Neural cell (in vitro differentiated cells): ENCODE measurements around the gene MID1. TPM values are rescaled to one million over a fixed set of nuclear protein-coding genes. Genes with fewer than 3 reads are reported as not detected.

Experiments used
- H2AFZ ChIP-seq: fragments of 200-600, 300-800 bp; sonication (generic), shearing (Covaris generic); 2 replicates; pipeline ENCODE4 v1.6.0; 2014; ENCODE audit warnings: low read depth, mild to moderate bottlenecking, antibody characterized with exemption, low read length, moderate library complexity
- H3F3A ChIP-seq: fragments of 200-600 bp; shearing (Covaris generic); 2 replicates; pipeline ENCODE4 v1.6.1; 2016; ENCODE audit warnings: mild to moderate bottlenecking, moderate library complexity, mixed read lengths, antibody characterized with exemption, low read length; ENCODE audit not compliant: insufficient read depth, poor library complexity, severe bottlenecking
- H3K27ac ChIP-seq: fragments of 200-600, 300-800 bp; sonication (generic), shearing (Covaris generic); 2 replicates; pipeline ENCODE4 v1.5.1; 2014; ENCODE audit warnings: mild to moderate bottlenecking, low read length, moderate library complexity
- H3K27me3 ChIP-seq: fragments of 300-800, 200-600 bp; sonication (generic), shearing (Covaris generic); 2 replicates; pipeline ENCODE4 v1.6.0; 2014; ENCODE audit warnings: mild to moderate bottlenecking, low read depth, low read length, moderate library complexity; ENCODE audit not compliant: insufficient read depth
- H3K36me3 ChIP-seq: fragments of 300-800, 200-600 bp; sonication (generic), shearing (Covaris generic); 2 replicates; pipeline ENCODE4 v1.5.1; 2014; ENCODE audit warnings: mild to moderate bottlenecking, antibody characterized with exemption, low read length, moderate library complexity; ENCODE audit not compliant: insufficient read depth
- H3K4me2 ChIP-seq: fragments of 300-800, 200-600 bp; sonication (generic), shearing (Covaris generic); 2 replicates; pipeline ENCODE4 v1.6.0; 2014; ENCODE audit warnings: mild to moderate bottlenecking, low read length
- H3K4me3 ChIP-seq: fragments of 300-800, 200-600 bp; sonication (generic), shearing (Covaris generic); 2 replicates; pipeline ENCODE4 v1.5.1; 2014; ENCODE audit warnings: mild to moderate bottlenecking, low read length, moderate library complexity
- H3K79me2 ChIP-seq: fragments of 200-600 bp; shearing (Covaris generic); replicated peaks from 2 replicates; pipeline ENCODE4 v1.6.0; 2014; ENCODE audit warnings: mild to moderate bottlenecking, low read length, moderate library complexity; ENCODE audit not compliant: insufficient read depth
- H3K9ac ChIP-seq: fragments of 300-800, 200-600 bp; sonication (generic), shearing (Covaris generic); 2 replicates; pipeline ENCODE4 v1.6.1; 2016; ENCODE audit warnings: mild to moderate bottlenecking, low read length, mixed read lengths
- H3K9me2 ChIP-seq: fragments of 200-600 bp; shearing (Covaris generic); 2 replicates; pipeline ENCODE4 v1.6.1; 2016; ENCODE audit warnings: mild to moderate bottlenecking, low read length, mixed read lengths; ENCODE audit not compliant: insufficient read depth
- H3K9me3 ChIP-seq: fragments of 200-600, 300-800 bp; sonication (generic), shearing (Covaris generic); 2 replicates; pipeline ENCODE4 v1.6.1; 2016; ENCODE audit warnings: mild to moderate bottlenecking, mixed run types, low read length, moderate library complexity, mixed read lengths
- H4K20me1 ChIP-seq: fragments of 200-600 bp; shearing (Covaris generic); 2 replicates; pipeline ENCODE4 v1.6.1; 2016; ENCODE audit warnings: mild to moderate bottlenecking, mixed run types; ENCODE audit not compliant: insufficient read depth
- CTCF ChIP-seq: fragments of 450-650 bp; IDR thresholded peaks from 2 replicates; pipeline ENCODE4 v1.5.1; 2014; ENCODE audit warnings: antibody characterized with exemption, mild to moderate bottlenecking, moderate library complexity; ENCODE audit not compliant: poor library complexity, severe bottlenecking
- EP300 ChIP-seq: fragments of 450-650 bp; conservative IDR thresholded peaks from 2 replicates; pipeline ENCODE4 v1.6.1; 2014; ENCODE audit warnings: antibody characterized with exemption, mild to moderate bottlenecking, moderate library complexity; ENCODE audit not compliant: poor library complexity, severe bottlenecking
- EZH2 ChIP-seq: fragments of 200-600, 300-800 bp; shearing (Covaris generic), sonication (generic); IDR thresholded peaks from 2 replicates; pipeline ENCODE4 v1.6.1; 2014; ENCODE audit warnings: antibody characterized with exemption, low read length, borderline replicate concordance, mild to moderate bottlenecking; ENCODE audit not compliant: insufficient read depth, poor library complexity, severe bottlenecking
- MXI1 ChIP-seq: fragments of 450-650 bp; conservative IDR thresholded peaks from 2 replicates; pipeline ENCODE4 v1.6.1; 2014; ENCODE audit warnings: antibody characterized with exemption, mild to moderate bottlenecking; ENCODE audit not compliant: poor library complexity, severe bottlenecking
- POLR2AphosphoS5 ChIP-seq: IDR thresholded peaks from 2 replicates; pipeline ENCODE4 v1.6.1; 2012
- RAD21 ChIP-seq: fragments of 450-650 bp; conservative IDR thresholded peaks from 2 replicates; pipeline ENCODE4 v1.6.1; 2014; ENCODE audit warnings: antibody characterized with exemption, mild to moderate bottlenecking, moderate library complexity
- REST ChIP-seq: IDR thresholded peaks from 2 replicates; pipeline ENCODE4 v1.6.1; 2012; ENCODE audit warnings: borderline replicate concordance
- SMC3 ChIP-seq: fragments of 450-650 bp; conservative IDR thresholded peaks from 2 replicates; pipeline ENCODE4 v1.6.1; 2014; ENCODE audit warnings: antibody characterized with exemption, mild to moderate bottlenecking, moderate library complexity; ENCODE audit not compliant: poor library complexity
- TAF1 ChIP-seq: IDR thresholded peaks from 2 replicates; pipeline ENCODE4 v1.6.1; 2012; ENCODE audit warnings: low read depth
- polyA plus RNA-seq: library from polyadenylated mRNA; depleted of rRNA; stranded (reverse); fragments of >200 nt; gene quantifications from 2 replicates; pipeline ENCODE4 v1.2.3, GENCODE V29; 2014

The MID1 gene
- polyA plus RNA-seq, 1 donor from 2014 or later: 16.6 TPM

GRCh38 chrX:10549280-10549679 is 71.1 kb downstream of the MID1 start:
- H3K4me3 ChIP-seq: no peak overlapping the region
- no peak overlapping the region for H3K9ac ChIP-seq
- no peaks in the 10 kb centered on the region for H3K9me3 ChIP-seq
- no peak overlapping the region for H2AFZ ChIP-seq
- no peaks in the 10 kb centered on the region for H3F3A ChIP-seq
- H3K27me3 ChIP-seq: no peaks in the 10 kb centered on the region
- H4K20me1 ChIP-seq: no peaks in the 10 kb centered on the region
- no peaks in the 10 kb centered on the region for H3K9me2 ChIP-seq
- TF ChIP-seq EZH2 (no peak), EP300 (no peak), TAF1 (no peak), MXI1 (no peak), RAD21 (no peak), POLR2AphosphoS5 (no peak), SMC3 (no peak), REST (no peak), CTCF (no peak)
- H3K4me2 ChIP-seq: no peak overlapping the region
- no peaks in the 10 kb centered on the region for H3K79me2 ChIP-seq
- H3K27ac ChIP-seq: no peak overlapping the region
- no peaks in the 10 kb centered on the region for H3K36me3 ChIP-seq

- TF ChIP-seq TAF1 (no peak), SMC3 (no peak), EP300 (no peak), POLR2AphosphoS5 (no peak), MXI1 (no peak), REST (no peak)
- no peaks in the 10 kb centered on the region for H3K79me2 ChIP-seq
Measured at GRCh38 chrX:10548688-10549087, 71.7 kb downstream of the MID1 start.

More at GRCh38 chrX:10548688-10549087, 71.7 kb downstream of the MID1 start:
- Histone ChIP-seq H3K9ac (no peak overlapping the region), H3K9me3 (no peaks in the 10 kb centered on the region), H3K27me3 (no peaks in the 10 kb centered on the region), H3K9me2 (no peaks in the 10 kb centered on the region), H3K27ac (no peak overlapping the region), H4K20me1 (no peaks in the 10 kb centered on the region), H3K4me2 (no peak overlapping the region), H3F3A (no peaks in the 10 kb centered on the region), H2AFZ (no peak overlapping the region), H3K36me3 (no peaks in the 10 kb centered on the region), H3K4me3 (no peak overlapping the region)
